ENCODE measurements around the gene SYNPR. TPM values are rescaled to one million over a fixed set of nuclear protein-coding genes. Genes with fewer than 3 reads are reported as not detected.

SYNPR gene
- total RNA-seq, 4 donors from 2014 or later: 1.7 TPM; not detected in 3

- no peaks in the 10 kb centered on the region for H3K27me3 ChIP-seq
- no peaks in the 10 kb centered on the region for H3K4me1 ChIP-seq
- H3K36me3 ChIP-seq: no peaks in the 10 kb centered on the region
- H3K27ac ChIP-seq: no peak overlapping the region
- intact Hi-C loops (cut with DNase I; ENCODE audit: low total_unique reads): no loop called here
- TF ChIP-seq CTCF (IDR thresholded peaks at IDR 0.05): no peak
- H3K4me3 ChIP-seq: no peak overlapping the region
- H3K9me3 ChIP-seq: no peaks in the 10 kb centered on the region
- no peak for DNase-seq
These were observed 302.0 kb downstream of the SYNPR start for GRCh38 chr3:63580151-63580550.

GRCh38 chr3:63582943-63583500, 304.9 kb downstream of the SYNPR start:
- TF ChIP-seq POLR2A (IDR thresholded peaks at IDR 0.05): no peak
- TF ChIP-seq CTCF (IDR thresholded peaks at IDR 0.05): no peak
- H3K36me3 ChIP-seq: no peaks in the 10 kb centered on the region
- H3K9me3 ChIP-seq: no peaks in the 10 kb centered on the region
- DNase-seq: no peak
- H3K27ac ChIP-seq: no peak overlapping the region
- H3K4me3 ChIP-seq: no peak overlapping the region
- no peaks in the 10 kb centered on the region for H3K4me1 ChIP-seq
- H3K27me3 ChIP-seq: no peaks in the 10 kb centered on the region
- intact Hi-C loops (cut with DNase I; ENCODE audit: low total_unique reads): no loop called here

- no peak for DNase-seq
- Histone ChIP-seq H3K4me3 (no peak overlapping the region), H3K36me3 (no peaks in the 10 kb centered on the region), H3K4me1 (no peaks in the 10 kb centered on the region), H3K9me3 (no peaks in the 10 kb centered on the region), H3K27ac (no peak overlapping the region), H3K27me3 (no peaks in the 10 kb centered on the region)
- no peak for TF ChIP-seq POLR2A (IDR thresholded peaks at IDR 0.05)
- TF ChIP-seq CTCF (IDR thresholded peaks at IDR 0.05): no peak
- intact Hi-C loops (cut with DNase I; ENCODE audit: low total_unique reads): no loop called here
These were observed 306.6 kb downstream of the SYNPR start for GRCh38 chr3:63584681-63585080.

- H3K27ac ChIP-seq: no peak overlapping the region
- intact Hi-C loops (cut with DNase I; ENCODE audit: low total_unique reads): no loop called here
- no peak for DNase-seq
- no peaks in the 10 kb centered on the region for H3K4me1 ChIP-seq
- H3K36me3 ChIP-seq: no peaks in the 10 kb centered on the region
- H3K9me3 ChIP-seq: no peaks in the 10 kb centered on the region
- no peaks in the 10 kb centered on the region for H3K27me3 ChIP-seq
- TF ChIP-seq CTCF (IDR thresholded peaks at IDR 0.05): no peak
- TF ChIP-seq POLR2A (IDR thresholded peaks at IDR 0.05): no peak
- H3K4me3 ChIP-seq: no peak overlapping the region
These were observed 307.8 kb downstream of the SYNPR start for GRCh38 chr3:63585927-63586326.

GRCh38 chr3:63588895-63589294, 310.8 kb downstream of the SYNPR start:
- no peak overlapping the region for H3K27ac ChIP-seq
- no peak overlapping the region for H3K4me3 ChIP-seq
- no peak for TF ChIP-seq CTCF (IDR thresholded peaks at IDR 0.05)
- no peak for TF ChIP-seq POLR2A (IDR thresholded peaks at IDR 0.05)
- H3K36me3 ChIP-seq: no peaks in the 10 kb centered on the region
- no peaks in the 10 kb centered on the region for H3K27me3 ChIP-seq
- DNase-seq: no peak
- no peaks in the 10 kb centered on the region for H3K4me1 ChIP-seq
- intact Hi-C loops (cut with DNase I; ENCODE audit: low total_unique reads): no loop called here
- H3K9me3 ChIP-seq: no peaks in the 10 kb centered on the region
